Endothelial cell (in vitro differentiated cells): ENCODE data around the gene L1CAM. TPM values are rescaled to one million over a fixed set of nuclear protein-coding genes. Genes with fewer than 3 reads are reported as not detected.

ENCODE experiments used
- DNase-seq: peaks from one replicate; pipeline ENCODE4 v3.0.0; 2021; ENCODE audit warnings: low spot score
- H3K27ac Mint-ChIP-seq: one replicate; pipeline ENCODE4 v1.8.0; 2021; ENCODE audit warnings: mixed read lengths, inconsistent platforms; ENCODE audit not compliant: unreplicated experiment
- H3K27me3 Mint-ChIP-seq: one replicate; pipeline ENCODE4 v1.8.0; 2021; ENCODE audit warnings: mild to moderate bottlenecking, moderate library complexity, mixed read lengths, inconsistent platforms; ENCODE audit not compliant: unreplicated experiment
- H3K36me3 Mint-ChIP-seq: one replicate; pipeline ENCODE4 v1.8.0; 2021; ENCODE audit warnings: mild to moderate bottlenecking, low read depth, mixed read lengths, inconsistent platforms; ENCODE audit not compliant: unreplicated experiment
- H3K4me1 Mint-ChIP-seq: one replicate; pipeline ENCODE4 v1.8.0; 2021; ENCODE audit warnings: mild to moderate bottlenecking, mixed read lengths, inconsistent platforms; ENCODE audit not compliant: unreplicated experiment
- H3K4me3 Mint-ChIP-seq: one replicate; pipeline ENCODE4 v1.8.0; 2021; ENCODE audit warnings: mild to moderate bottlenecking, mixed read lengths, inconsistent platforms; ENCODE audit not compliant: unreplicated experiment
- H3K9me3 Mint-ChIP-seq: one replicate; pipeline ENCODE4 v1.8.0; 2021; ENCODE audit warnings: mixed read lengths, inconsistent platforms; ENCODE audit not compliant: unreplicated experiment
- total RNA-seq: library from RNA; stranded (reverse); fragmentation: NEBNext Ultra II Directional; extraction: Animal tissue kit (Norgen Biotek cat#: 25700); gene quantifications from one replicate; pipeline ENCODE4 v1.2.1, GENCODE V29; 2021; ENCODE audit not compliant: unreplicated experiment
- TF ChIP-seq, protein P1 (sequence below): fragments of 200-600 bp; sonication (generic); IDR thresholded peaks from one replicate; pipeline ENCODE4 v1.5.0; 2021; ENCODE audit warnings: antibody characterized with exemption; ENCODE audit not compliant: unreplicated experiment

Gene L1CAM
- total RNA-seq, 1 donor from 2014 or later, result 0.31 TPM

DNA sequence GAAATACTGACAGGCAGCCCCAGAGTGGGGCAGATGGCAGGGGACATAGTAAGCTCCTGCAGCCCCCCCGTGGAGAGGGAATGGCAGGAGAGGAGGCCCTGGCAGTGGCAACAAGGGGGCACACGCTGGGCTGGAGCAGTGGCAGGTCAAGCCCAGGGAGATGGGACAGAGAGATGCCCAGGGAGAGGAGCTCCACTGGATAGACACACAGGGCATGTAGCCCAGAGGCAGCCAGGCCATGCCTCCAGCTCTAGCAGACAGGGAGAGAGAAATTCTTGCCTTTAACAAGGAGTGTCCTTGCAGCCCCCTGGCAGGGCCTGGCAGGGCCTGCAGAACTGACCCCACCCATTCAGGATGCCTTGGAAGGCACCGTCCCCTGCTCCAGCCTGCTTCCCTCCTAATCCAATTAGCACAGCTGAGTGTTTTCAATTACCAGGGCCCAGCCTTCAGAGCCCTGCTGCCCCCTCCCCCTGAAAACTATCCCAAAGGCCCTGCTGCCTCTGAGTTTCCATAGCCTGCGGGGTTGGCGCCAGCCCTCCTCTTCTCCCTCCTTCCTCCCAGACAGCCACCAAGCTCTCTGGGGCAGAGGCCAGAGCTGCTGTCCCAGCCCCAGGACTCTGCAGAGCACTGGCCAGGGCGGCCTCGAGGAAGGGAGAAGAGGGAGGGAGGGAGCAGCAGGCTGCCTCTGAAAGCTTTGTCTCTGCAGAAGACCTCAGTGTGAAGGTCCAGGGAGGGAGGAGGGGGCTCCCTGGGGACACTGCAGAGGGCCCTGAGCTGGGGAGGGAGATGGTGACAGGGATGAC is 12.5 kb downstream of the L1CAM start:
- Mint-ChIP-seq H3K4me3 (no peak overlapping the region), H3K4me1 (peaks cover 11% of the 10 kb centered on the region), H3K9me3 (no peaks in the 10 kb centered on the region), H3K27ac (no peak overlapping the region), H3K36me3 (no peaks in the 10 kb centered on the region), H3K27me3 (peaks cover 6% of the 10 kb centered on the region)
- TF ChIP-seq, protein P1, sequence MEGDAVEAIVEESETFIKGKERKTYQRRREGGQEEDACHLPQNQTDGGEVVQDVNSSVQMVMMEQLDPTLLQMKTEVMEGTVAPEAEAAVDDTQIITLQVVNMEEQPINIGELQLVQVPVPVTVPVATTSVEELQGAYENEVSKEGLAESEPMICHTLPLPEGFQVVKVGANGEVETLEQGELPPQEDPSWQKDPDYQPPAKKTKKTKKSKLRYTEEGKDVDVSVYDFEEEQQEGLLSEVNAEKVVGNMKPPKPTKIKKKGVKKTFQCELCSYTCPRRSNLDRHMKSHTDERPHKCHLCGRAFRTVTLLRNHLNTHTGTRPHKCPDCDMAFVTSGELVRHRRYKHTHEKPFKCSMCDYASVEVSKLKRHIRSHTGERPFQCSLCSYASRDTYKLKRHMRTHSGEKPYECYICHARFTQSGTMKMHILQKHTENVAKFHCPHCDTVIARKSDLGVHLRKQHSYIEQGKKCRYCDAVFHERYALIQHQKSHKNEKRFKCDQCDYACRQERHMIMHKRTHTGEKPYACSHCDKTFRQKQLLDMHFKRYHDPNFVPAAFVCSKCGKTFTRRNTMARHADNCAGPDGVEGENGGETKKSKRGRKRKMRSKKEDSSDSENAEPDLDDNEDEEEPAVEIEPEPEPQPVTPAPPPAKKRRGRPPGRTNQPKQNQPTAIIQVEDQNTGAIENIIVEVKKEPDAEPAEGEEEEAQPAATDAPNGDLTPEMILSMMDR, result no peak
- no peak for DNase-seq

DNA sequence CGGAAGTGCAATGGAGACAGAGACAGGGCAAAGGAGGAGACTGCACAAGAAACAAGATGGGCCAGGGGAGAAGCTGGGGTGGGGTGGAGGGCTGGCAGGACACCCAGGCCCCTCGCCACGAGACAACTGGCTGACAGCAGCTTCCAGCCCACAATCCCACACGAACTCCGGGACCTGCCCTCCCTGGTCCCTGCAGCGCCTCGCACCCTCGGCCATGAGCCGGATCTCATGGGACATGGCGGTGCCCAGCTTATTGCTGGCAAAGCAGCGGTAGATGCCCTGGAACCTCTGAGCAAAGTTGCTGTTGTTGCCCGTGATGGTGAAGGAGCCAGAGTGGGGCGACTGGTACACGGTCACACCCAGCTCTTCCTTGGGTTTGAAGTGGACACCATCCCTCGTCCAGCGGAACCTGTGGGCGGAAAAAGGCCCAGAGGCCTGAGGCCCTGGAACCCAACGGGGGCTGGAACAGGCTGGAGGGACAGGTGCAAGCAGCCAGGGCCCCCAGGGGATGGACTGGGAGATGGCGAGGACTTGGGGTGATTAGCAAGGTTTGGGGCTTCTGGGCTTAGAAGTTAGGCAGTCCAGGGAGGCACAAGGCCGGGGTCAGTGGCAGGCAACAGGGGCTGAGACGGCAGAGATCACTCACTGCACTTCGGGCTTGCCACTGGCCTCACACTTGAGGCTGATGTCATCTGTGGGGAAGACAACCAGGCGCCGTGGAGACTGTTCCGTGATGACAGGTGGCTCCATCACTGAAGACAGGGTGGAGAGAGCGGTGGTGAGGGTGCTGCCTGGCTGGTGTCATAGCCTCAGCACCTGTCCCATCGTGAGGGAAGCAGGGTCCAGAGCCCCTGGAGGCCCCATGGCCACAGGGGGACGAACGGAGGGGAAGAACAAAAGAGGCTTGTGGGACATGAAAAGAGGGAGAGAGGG is 13.8 kb downstream of the L1CAM start:
- TF ChIP-seq, protein P1, result no peak
- H3K4me3 Mint-ChIP-seq, result no peak overlapping the region
- peaks cover 8% of the 10 kb centered on the region for H3K4me1 Mint-ChIP-seq
- DNase-seq, result no peak
- no peaks in the 10 kb centered on the region for H3K9me3 Mint-ChIP-seq
- no peaks in the 10 kb centered on the region for H3K36me3 Mint-ChIP-seq
- no peak overlapping the region for H3K27ac Mint-ChIP-seq
- H3K27me3 Mint-ChIP-seq, result peaks cover 4% of the 10 kb centered on the region

DNA sequence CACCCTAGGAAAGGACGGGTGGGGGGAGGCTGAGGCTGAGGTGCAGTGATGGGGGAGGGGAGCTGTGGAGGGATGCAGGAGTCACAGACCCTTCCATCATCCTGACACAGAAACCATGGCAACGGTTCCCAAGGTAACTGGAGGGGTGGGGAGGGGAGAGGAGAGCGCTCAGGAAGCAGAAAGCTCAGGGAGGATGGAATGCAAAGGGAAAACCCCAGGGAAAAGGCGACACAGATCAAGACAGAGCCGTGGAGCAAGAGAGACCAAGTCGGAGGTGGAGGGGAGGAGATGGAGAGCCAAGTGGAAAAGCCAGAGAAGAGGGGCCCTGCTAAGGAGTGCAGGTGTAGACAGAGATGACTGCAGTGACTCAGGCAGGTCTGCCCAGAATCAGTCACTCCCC is 14.5 kb downstream of the L1CAM start:
- Mint-ChIP-seq H3K4me1 (peaks cover 8% of the 10 kb centered on the region), H3K27ac (no peak overlapping the region), H3K27me3 (peaks cover 2% of the 10 kb centered on the region), H3K4me3 (no peak overlapping the region), H3K36me3 (no peaks in the 10 kb centered on the region), H3K9me3 (no peaks in the 10 kb centered on the region)
- no peak for DNase-seq
- TF ChIP-seq, protein P1, result no peak

DNA sequence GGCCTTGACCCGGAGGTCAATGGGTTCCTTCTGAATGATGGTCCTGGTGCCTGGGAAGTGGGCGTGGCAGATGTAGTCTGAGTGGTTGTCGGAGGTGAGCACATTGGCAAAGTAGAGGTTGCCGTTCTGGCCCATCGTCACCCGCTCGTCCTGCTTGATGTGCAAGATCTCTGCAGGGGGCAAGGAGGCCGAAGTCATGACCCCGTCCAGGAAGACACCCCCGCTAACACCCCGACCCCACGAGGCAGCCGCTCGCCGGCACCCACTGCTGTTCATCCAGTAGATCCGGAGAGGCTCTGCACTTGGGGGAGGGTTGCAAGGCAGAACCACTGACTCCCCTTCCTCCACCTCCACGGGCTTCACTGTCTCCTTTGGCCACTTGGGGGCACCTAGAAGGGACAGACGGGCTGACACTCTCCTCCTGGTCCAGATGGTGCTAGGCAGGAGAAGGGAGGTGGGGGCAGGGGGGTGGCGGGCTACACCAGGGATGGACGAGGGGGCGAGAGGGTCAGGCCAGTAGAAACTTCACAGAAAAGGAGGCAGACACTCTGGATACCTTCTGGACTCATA is 15.1 kb downstream of the L1CAM start:
- Mint-ChIP-seq H3K27ac (no peak overlapping the region), H3K4me3 (no peak overlapping the region), H3K36me3 (no peaks in the 10 kb centered on the region), H3K4me1 (peaks cover 4% of the 10 kb centered on the region), H3K9me3 (no peaks in the 10 kb centered on the region), H3K27me3 (peaks cover 1% of the 10 kb centered on the region)
- TF ChIP-seq, protein P1, result no peak
- no peak for DNase-seq
